ENCODE measurements around the gene CDYL.

The CDYL gene

GRCh38 chr6:4944325-4944724, 168.1 kb downstream of the CDYL start:
- no peak overlapping the region for H3K4me3 ChIP-seq (ENCODE audit: low read depth, low read length)
- H3K9ac ChIP-seq: no peak overlapping the region
- H3K27me3 ChIP-seq (ENCODE audit: control insufficient read depth, insufficient read depth, low read length): no peaks in the 10 kb centered on the region
- H3K4me1 ChIP-seq: peaks cover 26% of the 10 kb centered on the region
- H3K36me3 ChIP-seq (ENCODE audit: control insufficient read depth, insufficient read depth, low read length): no peaks in the 10 kb centered on the region
- no peak overlapping the region for H3K4me2 ChIP-seq (ENCODE audit: low read length)
- no peak overlapping the region for H2AFZ ChIP-seq
- H3K27ac ChIP-seq: no peak overlapping the region
- no peak for TF ChIP-seq CTCF (IDR thresholded peaks at IDR 0.05)
- H3K9me3 ChIP-seq (ENCODE audit: control insufficient read depth, low read length): no peaks in the 10 kb centered on the region
- no peaks in the 10 kb centered on the region for H3K79me2 ChIP-seq

- H3K4me1 ChIP-seq: peaks cover 19% of the 10 kb centered on the region
- no peaks in the 10 kb centered on the region for H3K9me3 ChIP-seq (ENCODE audit: control insufficient read depth, low read length)
- H2AFZ ChIP-seq: no peak overlapping the region
- H3K27ac ChIP-seq: no peak overlapping the region
- H3K4me3 ChIP-seq (ENCODE audit: low read depth, low read length): no peak overlapping the region
- H3K79me2 ChIP-seq: no peaks in the 10 kb centered on the region
- H3K27me3 ChIP-seq (ENCODE audit: control insufficient read depth, insufficient read depth, low read length): no peaks in the 10 kb centered on the region
- no peak overlapping the region for H3K9ac ChIP-seq
- TF ChIP-seq CTCF (IDR thresholded peaks at IDR 0.05): no peak
- H3K36me3 ChIP-seq (ENCODE audit: control insufficient read depth, insufficient read depth, low read length): no peaks in the 10 kb centered on the region
- H3K4me2 ChIP-seq (ENCODE audit: low read length): no peak overlapping the region
Observed at GRCh38 chr6:4946521-4946920, 170.3 kb downstream of the CDYL start.

GRCh38 chr6:4947716-4948115, 171.5 kb downstream of the CDYL start:
- H3K9ac ChIP-seq: no peak overlapping the region
- H3K4me2 ChIP-seq (ENCODE audit: low read length): no peak overlapping the region
- H2AFZ ChIP-seq: no peak overlapping the region
- TF ChIP-seq CTCF (IDR thresholded peaks at IDR 0.05): no peak
- H3K4me3 ChIP-seq (ENCODE audit: low read depth, low read length): no peak overlapping the region
- no peak overlapping the region for H3K27ac ChIP-seq
- no peaks in the 10 kb centered on the region for H3K79me2 ChIP-seq
- H3K4me1 ChIP-seq: peaks cover 16% of the 10 kb centered on the region
- no peaks in the 10 kb centered on the region for H3K36me3 ChIP-seq (ENCODE audit: control insufficient read depth, insufficient read depth, low read length)
- no peaks in the 10 kb centered on the region for H3K9me3 ChIP-seq (ENCODE audit: control insufficient read depth, low read length)
- no peaks in the 10 kb centered on the region for H3K27me3 ChIP-seq (ENCODE audit: control insufficient read depth, insufficient read depth, low read length)

DNA sequence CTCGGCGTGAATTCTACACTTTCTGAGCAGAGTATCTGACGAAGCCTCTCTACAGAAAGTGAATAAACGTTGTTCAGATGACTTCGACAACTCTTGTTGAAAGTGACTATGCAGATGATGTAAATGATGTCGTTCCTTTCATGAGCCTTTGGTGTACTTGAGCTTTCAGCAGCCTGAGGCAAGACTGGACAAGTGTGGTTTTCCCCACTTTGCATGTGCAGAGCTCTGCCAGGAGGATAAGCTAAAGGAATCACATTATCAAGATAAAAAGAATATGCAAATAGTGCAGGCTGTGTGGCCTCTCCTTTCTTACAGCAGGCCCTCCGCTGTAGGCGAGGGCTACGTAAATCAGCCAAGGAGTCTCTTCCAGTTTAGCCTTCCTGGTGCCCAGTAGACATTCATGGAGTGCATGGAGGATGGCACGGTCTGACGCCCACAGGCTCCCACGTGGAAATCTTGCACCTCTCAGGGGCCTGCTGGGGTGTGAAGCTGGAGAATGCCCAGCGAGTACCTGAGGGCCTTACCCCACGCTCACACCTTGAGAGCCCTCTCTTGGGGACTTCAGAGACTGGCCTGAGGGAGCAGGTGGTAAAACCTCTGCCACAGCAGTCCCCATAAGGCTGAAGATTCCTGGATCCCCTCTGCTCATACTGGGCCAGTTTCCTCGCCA, 172.7 kb downstream of the CDYL start:
- H3K9me3 ChIP-seq (ENCODE audit: control insufficient read depth, low read length): no peaks in the 10 kb centered on the region
- H3K4me2 ChIP-seq (ENCODE audit: low read length): no peak overlapping the region
- no peaks in the 10 kb centered on the region for H3K36me3 ChIP-seq (ENCODE audit: control insufficient read depth, insufficient read depth, low read length)
- H3K9ac ChIP-seq: no peak overlapping the region
- no peaks in the 10 kb centered on the region for H3K27me3 ChIP-seq (ENCODE audit: control insufficient read depth, insufficient read depth, low read length)
- no peaks in the 10 kb centered on the region for H3K79me2 ChIP-seq
- peaks cover 4% of the 10 kb centered on the region for H3K4me1 ChIP-seq
- TF ChIP-seq CTCF (IDR thresholded peaks at IDR 0.05): no peak
- no peak overlapping the region for H2AFZ ChIP-seq
- H3K27ac ChIP-seq: no peak overlapping the region
- H3K4me3 ChIP-seq (ENCODE audit: low read depth, low read length): no peak overlapping the region

- Histone ChIP-seq H3K27ac (no peak overlapping the region), H3K4me2 (ENCODE audit: low read length) (no peak overlapping the region), H2AFZ (no peak overlapping the region), H3K4me3 (ENCODE audit: low read depth, low read length) (no peak overlapping the region), H3K4me1 (peaks cover 3% of the 10 kb centered on the region), H3K27me3 (ENCODE audit: control insufficient read depth, insufficient read depth, low read length) (no peaks in the 10 kb centered on the region), H3K9ac (no peak overlapping the region), H3K9me3 (ENCODE audit: control insufficient read depth, low read length) (no peaks in the 10 kb centered on the region), H3K79me2 (no peaks in the 10 kb centered on the region), H3K36me3 (ENCODE audit: control insufficient read depth, insufficient read depth, low read length) (no peaks in the 10 kb centered on the region)
- no peak for TF ChIP-seq CTCF (IDR thresholded peaks at IDR 0.05)
Observed at GRCh38 chr6:4950076-4950475, 173.9 kb downstream of the CDYL start.
